ENCODE results near the gene SYT14.

Gene SYT14

DNA sequence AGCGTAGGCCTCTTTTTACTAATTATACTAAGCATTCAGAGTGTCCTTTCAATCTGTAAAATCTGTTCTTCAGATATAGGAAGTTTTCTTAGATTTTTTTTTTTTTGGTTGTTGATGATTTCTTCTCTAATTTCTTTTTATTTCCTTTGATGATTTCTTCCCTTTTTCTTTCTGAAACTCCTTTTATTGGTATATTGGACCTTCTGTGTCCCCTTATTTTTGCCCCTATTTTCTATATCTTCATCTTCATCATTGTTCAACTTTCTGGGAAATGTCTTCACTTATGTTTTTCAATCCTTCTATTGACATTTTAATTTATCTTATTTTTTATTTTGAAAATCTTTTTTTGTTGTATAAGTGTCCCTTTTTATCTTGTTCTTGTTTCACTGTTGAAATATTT lies 17.2 kb upstream of the SYT14 start:
- H3K27ac ChIP-seq = no peak overlapping the region
- TF ChIP-seq ZFX (IDR thresholded peaks at IDR 0.05; ENCODE audit: borderline replicate concordance) = no peak

GRCh38 chr1:209924390-209924789 lies 13.6 kb upstream of the SYT14 start:
- TF ChIP-seq CTCF (IDR thresholded peaks at IDR 0.05) (no peak), ZFX (IDR thresholded peaks at IDR 0.05; ENCODE audit: borderline replicate concordance) (no peak)
- H3K27ac ChIP-seq = no peak overlapping the region

DNA sequence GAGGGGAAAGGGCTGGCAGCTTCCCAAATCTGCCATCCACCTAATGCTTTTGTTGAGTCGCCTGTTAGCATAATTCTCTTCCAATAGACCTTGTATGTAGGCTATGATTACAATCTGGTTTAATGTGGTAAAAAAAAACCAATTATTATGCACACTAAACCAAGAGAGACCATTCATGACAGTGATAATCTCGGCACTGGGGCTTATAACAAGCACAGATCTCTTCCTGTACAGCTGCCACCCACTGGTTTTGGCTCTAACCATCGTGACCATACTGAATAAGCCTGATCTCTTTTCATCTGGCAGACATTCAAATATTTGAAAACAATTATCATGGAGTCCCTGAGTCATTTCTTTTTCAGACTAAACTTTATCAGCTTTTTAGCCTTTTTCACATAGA lies 12.0 kb upstream of the SYT14 start:
- H3K27ac ChIP-seq = no peak overlapping the region
- TF ChIP-seq CTCF (IDR thresholded peaks at IDR 0.05) (no peak), ZFX (IDR thresholded peaks at IDR 0.05; ENCODE audit: borderline replicate concordance) (no peak)

DNA sequence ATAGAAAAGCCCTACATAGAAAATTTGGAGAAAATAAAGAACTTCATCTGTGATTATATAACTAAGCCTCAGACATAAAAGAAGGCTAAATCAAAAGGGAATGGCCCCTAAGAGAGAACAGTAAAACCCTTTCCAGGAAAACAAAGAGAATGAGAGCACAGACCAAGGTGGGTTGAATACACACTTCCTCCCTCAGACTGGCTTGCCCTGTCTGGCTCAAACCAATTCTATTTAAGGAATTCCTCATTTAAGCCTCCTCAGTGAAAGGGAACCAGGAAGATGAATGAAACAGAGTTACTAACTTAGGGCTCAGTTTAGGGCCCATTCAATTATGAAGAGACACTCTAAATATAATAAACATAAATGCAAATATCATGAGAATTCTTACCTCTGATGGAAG lies 10.6 kb upstream of the SYT14 start:
- H3K27ac ChIP-seq = no peak overlapping the region
- TF ChIP-seq ZFX (IDR thresholded peaks at IDR 0.05; ENCODE audit: borderline replicate concordance) (no peak), CTCF (IDR thresholded peaks at IDR 0.05) (no peak)

GRCh38 chr1:209929751-209930150 lies 8.3 kb upstream of the SYT14 start:
- TF ChIP-seq CTCF (IDR thresholded peaks at IDR 0.05) (no peak), ZFX (IDR thresholded peaks at IDR 0.05; ENCODE audit: borderline replicate concordance) (no peak)
- H3K27ac ChIP-seq = no peak overlapping the region

GRCh38 chr1:209931141-209931540 lies 6.9 kb upstream of the SYT14 start:
- H3K27ac ChIP-seq = no peak overlapping the region
- TF ChIP-seq ZFX (IDR thresholded peaks at IDR 0.05; ENCODE audit: borderline replicate concordance) (no peak), CTCF (IDR thresholded peaks at IDR 0.05) (no peak)

DNA sequence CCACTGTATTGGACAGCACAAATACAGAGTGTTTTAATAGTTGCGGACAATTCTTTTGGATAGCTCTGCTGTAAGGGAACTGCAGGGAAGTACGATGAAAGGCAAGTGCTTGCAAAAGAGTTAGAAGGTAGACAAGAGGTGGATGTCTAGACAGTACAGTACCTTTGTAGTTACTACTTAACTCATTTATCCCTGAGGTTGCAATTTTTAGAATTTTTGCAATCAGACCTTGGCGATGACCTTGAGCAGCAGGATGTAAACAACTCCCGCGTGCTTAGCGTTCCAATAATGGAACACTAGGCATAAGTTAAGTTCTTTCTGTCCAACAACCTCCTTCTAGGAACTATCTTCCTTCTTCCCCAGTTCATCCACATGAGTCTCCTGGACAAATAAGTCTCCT lies 1.9 kb upstream of the SYT14 start:
- H3K27ac ChIP-seq = no peak overlapping the region
- TF ChIP-seq ZFX (IDR thresholded peaks at IDR 0.05; ENCODE audit: borderline replicate concordance) (no peak), CTCF (IDR thresholded peaks at IDR 0.05) (no peak)

GRCh38 chr1:209945377-209945776 lies 7.4 kb downstream of the SYT14 start:
- H3K27ac ChIP-seq = no peak overlapping the region
- no peak for TF ChIP-seq CTCF (IDR thresholded peaks at IDR 0.05)
- no peak for TF ChIP-seq ZFX (IDR thresholded peaks at IDR 0.05; ENCODE audit: borderline replicate concordance)
